ENCODE data around the gene PID1.

PID1 gene

GRCh38 chr2:229169751-229170150, 101.3 kb downstream of the PID1 start:
- H3K9ac ChIP-seq = no peak overlapping the region
- H2AFZ ChIP-seq (ENCODE audit: low read depth) = no peak overlapping the region
- H3K27me3 ChIP-seq (ENCODE audit: insufficient read depth, low read depth) = no peaks in the 10 kb centered on the region
- H3K36me3 ChIP-seq (ENCODE audit: insufficient read depth) = no peaks in the 10 kb centered on the region
- H3K4me2 ChIP-seq = no peak overlapping the region
- no peak overlapping the region for H3K4me3 ChIP-seq (IDR thresholded peaks at IDR 0.05; ENCODE audit: insufficient read depth, low read depth, low read length)
- H3K79me2 ChIP-seq (ENCODE audit: insufficient read depth, low read depth) = no peaks in the 10 kb centered on the region
- no peak for TF ChIP-seq CTCF (conservative IDR thresholded peaks at IDR 0.05; ENCODE audit: low read depth, low read length)
- no peak overlapping the region for H3K27ac ChIP-seq
- H3K4me1 ChIP-seq (ENCODE audit: low read depth, poor library complexity, severe bottlenecking) = no peaks in the 10 kb centered on the region
- H4K20me1 ChIP-seq (ENCODE audit: insufficient read depth) = no peaks in the 10 kb centered on the region

GRCh38 chr2:229164545-229165249, 106.4 kb downstream of the PID1 start:
- no peak overlapping the region for H3K4me3 ChIP-seq (IDR thresholded peaks at IDR 0.05; ENCODE audit: insufficient read depth, low read depth, low read length)
- no peak overlapping the region for H3K4me2 ChIP-seq
- no peaks in the 10 kb centered on the region for H3K27me3 ChIP-seq (ENCODE audit: insufficient read depth, low read depth)
- H2AFZ ChIP-seq (ENCODE audit: low read depth) = no peak overlapping the region
- no peaks in the 10 kb centered on the region for H4K20me1 ChIP-seq (ENCODE audit: insufficient read depth)
- TF ChIP-seq CTCF (conservative IDR thresholded peaks at IDR 0.05; ENCODE audit: low read depth, low read length) = no peak
- H3K36me3 ChIP-seq (ENCODE audit: insufficient read depth) = no peaks in the 10 kb centered on the region
- no peaks in the 10 kb centered on the region for H3K79me2 ChIP-seq (ENCODE audit: insufficient read depth, low read depth)
- no peak overlapping the region for H3K9ac ChIP-seq
- H3K4me1 ChIP-seq (ENCODE audit: low read depth, poor library complexity, severe bottlenecking) = no peaks in the 10 kb centered on the region
- no peak overlapping the region for H3K27ac ChIP-seq

- TF ChIP-seq CTCF (conservative IDR thresholded peaks at IDR 0.05; ENCODE audit: low read depth, low read length) = no peak
- Histone ChIP-seq H3K4me1 (ENCODE audit: low read depth, poor library complexity, severe bottlenecking) (no peaks in the 10 kb centered on the region), H3K27ac (no peak overlapping the region), H3K27me3 (ENCODE audit: insufficient read depth, low read depth) (no peaks in the 10 kb centered on the region), H3K4me2 (no peak overlapping the region), H3K4me3 (IDR thresholded peaks at IDR 0.05; ENCODE audit: insufficient read depth, low read depth, low read length) (no peak overlapping the region), H3K36me3 (ENCODE audit: insufficient read depth) (no peaks in the 10 kb centered on the region), H3K9ac (no peak overlapping the region), H4K20me1 (ENCODE audit: insufficient read depth) (no peaks in the 10 kb centered on the region), H2AFZ (ENCODE audit: low read depth) (no peak overlapping the region), H3K79me2 (ENCODE audit: insufficient read depth, low read depth) (no peaks in the 10 kb centered on the region)
Observed at GRCh38 chr2:229163893-229164292, 107.2 kb downstream of the PID1 start.

GRCh38 chr2:229162015-229162414, 109.1 kb downstream of the PID1 start:
- no peaks in the 10 kb centered on the region for H3K27me3 ChIP-seq (ENCODE audit: insufficient read depth, low read depth)
- H3K79me2 ChIP-seq (ENCODE audit: insufficient read depth, low read depth) = no peaks in the 10 kb centered on the region
- no peak overlapping the region for H2AFZ ChIP-seq (ENCODE audit: low read depth)
- no peaks in the 10 kb centered on the region for H4K20me1 ChIP-seq (ENCODE audit: insufficient read depth)
- no peaks in the 10 kb centered on the region for H3K4me1 ChIP-seq (ENCODE audit: low read depth, poor library complexity, severe bottlenecking)
- TF ChIP-seq CTCF (conservative IDR thresholded peaks at IDR 0.05; ENCODE audit: low read depth, low read length) = no peak
- no peak overlapping the region for H3K27ac ChIP-seq
- no peak overlapping the region for H3K4me2 ChIP-seq
- no peak overlapping the region for H3K9ac ChIP-seq
- no peak overlapping the region for H3K4me3 ChIP-seq (IDR thresholded peaks at IDR 0.05; ENCODE audit: insufficient read depth, low read depth, low read length)
- no peaks in the 10 kb centered on the region for H3K36me3 ChIP-seq (ENCODE audit: insufficient read depth)
